ENCODE data around the gene EFEMP1.
A peak's percentile ranks its signal among the peaks of the same experiment; 100 is the strongest.

The EFEMP1 gene

GRCh38 chr2:55962915-55963314, 39.3 kb upstream of the EFEMP1 start:
- CTCF ChIA-PET: interaction anchor here (1.0 to 3.8 kb wide), 5 partner anchors 14 to 245 kb away, joined by 3 to 14 read pairs (median 6); no protein-coding TSS in a partner anchor
- DNase-seq: no peak
- no CpG with 5 or more reads among the region's 3 CpGs for WGBS (ENCODE audit: insufficient coverage)
- H3K4me1 ChIP-seq (ENCODE audit: control extremely low read depth in 1 of 4, control insufficient read depth in 4 of 4, insufficient read depth in 4 of 4, low read length in 3 of 4): peaks cover 0 to 6% (median 2%) of the 10 kb centered on the region in 4 experiments
- H3K9me3 ChIP-seq (ENCODE audit: control extremely low read depth in 1 of 5, control insufficient read depth in 4 of 5, insufficient read depth in 2 of 5, low read depth in 1 of 5, low read length in 4 of 5): no peaks in the 10 kb centered on the region
- no peaks in the 10 kb centered on the region for H3K36me3 ChIP-seq (ENCODE audit: control insufficient read depth in 4 of 4, insufficient read depth in 4 of 4, low read length in 3 of 4)
- no peak overlapping the region for H3K27ac ChIP-seq (ENCODE audit: insufficient read depth in 1 of 2, low read depth in 1 of 2, low read length in 2 of 2, poor library complexity in 1 of 2, severe bottlenecking in 2 of 2)
- H3K4me3 ChIP-seq (ENCODE audit: control insufficient read depth in 1 of 7, extremely low read depth in 1 of 7, insufficient read depth in 4 of 7, low read depth in 2 of 7, low read length in 6 of 7): no peak overlapping the region
- POLR2A ChIA-PET: interaction anchor here (0.6 kb wide), 1 partner anchor 33 kb away, joined by 3 read pairs; no protein-coding TSS in a partner anchor
- H3K27me3 ChIP-seq (replicated peaks in 2 of 5; ENCODE audit: control insufficient read depth in 4 of 5, insufficient read depth in 5 of 5, low read length in 4 of 5): peaks cover 0 to 7% (median 0%) of the 10 kb centered on the region in 5 experiments

- ChIA-PET CTCF (interaction anchor here (1.0 to 3.8 kb wide), 7 partner anchors 10 to 246 kb away, joined by 3 to 14 read pairs (median 5); no protein-coding TSS in a partner anchor), POLR2A (no interaction called here)
- Histone ChIP-seq H3K27me3 (replicated peaks in 2 of 5; ENCODE audit: control insufficient read depth in 4 of 5, insufficient read depth in 5 of 5, low read length in 4 of 5) (peaks cover 0 to 5% (median 0%) of the 10 kb centered on the region in 5 experiments), H3K4me3 (ENCODE audit: control insufficient read depth in 1 of 7, extremely low read depth in 1 of 7, insufficient read depth in 4 of 7, low read depth in 2 of 7, low read length in 6 of 7) (no peak overlapping the region), H3K4me1 (ENCODE audit: control extremely low read depth in 1 of 4, control insufficient read depth in 4 of 4, insufficient read depth in 4 of 4, low read length in 3 of 4) (peaks cover 0 to 5% (median 2%) of the 10 kb centered on the region in 4 experiments), H3K27ac (ENCODE audit: insufficient read depth in 1 of 2, low read depth in 1 of 2, low read length in 2 of 2, poor library complexity in 1 of 2, severe bottlenecking in 2 of 2) (no peak overlapping the region), H3K9me3 (ENCODE audit: control extremely low read depth in 1 of 5, control insufficient read depth in 4 of 5, insufficient read depth in 2 of 5, low read depth in 1 of 5, low read length in 4 of 5) (no peaks in the 10 kb centered on the region), H3K36me3 (ENCODE audit: control insufficient read depth in 4 of 4, insufficient read depth in 4 of 4, low read length in 3 of 4) (no peaks in the 10 kb centered on the region)
- 100% methylated on average over 1 of the region's 3 CpGs for WGBS (ENCODE audit: insufficient coverage)
- DNase-seq: peak; percentile 22 to 58 (median 55)
These were observed 37.8 kb upstream of the EFEMP1 start for GRCh38 chr2:55961318-55961911.

- no peak for DNase-seq
- Histone ChIP-seq H3K27me3 (replicated peaks in 2 of 5; ENCODE audit: control insufficient read depth in 4 of 5, insufficient read depth in 5 of 5, low read length in 4 of 5) (no peaks in the 10 kb centered on the region), H3K9me3 (ENCODE audit: control extremely low read depth in 1 of 5, control insufficient read depth in 4 of 5, insufficient read depth in 2 of 5, low read depth in 1 of 5, low read length in 4 of 5) (no peaks in the 10 kb centered on the region), H3K36me3 (ENCODE audit: control insufficient read depth in 4 of 4, insufficient read depth in 4 of 4, low read length in 3 of 4) (no peaks in the 10 kb centered on the region), H3K4me1 (ENCODE audit: control extremely low read depth in 1 of 4, control insufficient read depth in 4 of 4, insufficient read depth in 4 of 4, low read length in 3 of 4) (no peaks in the 10 kb centered on the region), H3K27ac (ENCODE audit: insufficient read depth in 1 of 2, low read depth in 1 of 2, low read length in 2 of 2, poor library complexity in 1 of 2, severe bottlenecking in 2 of 2) (no peak overlapping the region), H3K4me3 (ENCODE audit: control insufficient read depth in 1 of 7, extremely low read depth in 1 of 7, insufficient read depth in 4 of 7, low read depth in 2 of 7, low read length in 6 of 7) (no peak overlapping the region)
- WGBS (ENCODE audit: insufficient coverage): 0% methylated on average over 1 of the region's 1 CpG
- CTCF ChIA-PET: interaction anchor here (1.3 kb wide), 1 partner anchor 10 kb away, joined by 4 read pairs; no protein-coding TSS in a partner anchor
- POLR2A ChIA-PET: no interaction called here
These were observed 35.2 kb upstream of the EFEMP1 start for GRCh38 chr2:55958756-55959155.

GRCh38 chr2:55957142-55957541, 33.6 kb upstream of the EFEMP1 start:
- Histone ChIP-seq H3K4me1 (ENCODE audit: control extremely low read depth in 1 of 4, control insufficient read depth in 4 of 4, insufficient read depth in 4 of 4, low read length in 3 of 4) (no peaks in the 10 kb centered on the region), H3K27me3 (replicated peaks in 2 of 5; ENCODE audit: control insufficient read depth in 4 of 5, insufficient read depth in 5 of 5, low read length in 4 of 5) (no peaks in the 10 kb centered on the region), H3K27ac (ENCODE audit: insufficient read depth in 1 of 2, low read depth in 1 of 2, low read length in 2 of 2, poor library complexity in 1 of 2, severe bottlenecking in 2 of 2) (no peak overlapping the region), H3K36me3 (ENCODE audit: control insufficient read depth in 4 of 4, insufficient read depth in 4 of 4, low read length in 3 of 4) (no peaks in the 10 kb centered on the region), H3K9me3 (ENCODE audit: control extremely low read depth in 1 of 5, control insufficient read depth in 4 of 5, insufficient read depth in 2 of 5, low read depth in 1 of 5, low read length in 4 of 5) (no peaks in the 10 kb centered on the region), H3K4me3 (ENCODE audit: control insufficient read depth in 1 of 7, extremely low read depth in 1 of 7, insufficient read depth in 4 of 7, low read depth in 2 of 7, low read length in 6 of 7) (no peak overlapping the region)
- no peak for DNase-seq
- POLR2A ChIA-PET: no interaction called here
- no CpG with 5 or more reads among the region's 3 CpGs for WGBS (ENCODE audit: insufficient coverage)
- CTCF ChIA-PET: no interaction called here

- H3K27ac ChIP-seq (ENCODE audit: insufficient read depth in 1 of 2, low read depth in 1 of 2, low read length in 2 of 2, poor library complexity in 1 of 2, severe bottlenecking in 2 of 2): no peak overlapping the region
- no peak overlapping the region for H3K4me3 ChIP-seq (ENCODE audit: control insufficient read depth in 1 of 7, extremely low read depth in 1 of 7, insufficient read depth in 4 of 7, low read depth in 2 of 7, low read length in 6 of 7)
- no peaks in the 10 kb centered on the region for H3K4me1 ChIP-seq (ENCODE audit: control extremely low read depth in 1 of 4, control insufficient read depth in 4 of 4, insufficient read depth in 4 of 4, low read length in 3 of 4)
- POLR2A ChIA-PET: no interaction called here
- DNase-seq: no peak
- WGBS (ENCODE audit: insufficient coverage): no CpG with 5 or more reads among the region's 4 CpGs
- no peaks in the 10 kb centered on the region for H3K9me3 ChIP-seq (ENCODE audit: control extremely low read depth in 1 of 5, control insufficient read depth in 4 of 5, insufficient read depth in 2 of 5, low read depth in 1 of 5, low read length in 4 of 5)
- CTCF ChIA-PET: no interaction called here
- H3K36me3 ChIP-seq (ENCODE audit: control insufficient read depth in 4 of 4, insufficient read depth in 4 of 4, low read length in 3 of 4): no peaks in the 10 kb centered on the region
- peaks cover 0 to 2% (median 0%) of the 10 kb centered on the region in 5 experiments for H3K27me3 ChIP-seq (replicated peaks in 2 of 5; ENCODE audit: control insufficient read depth in 4 of 5, insufficient read depth in 5 of 5, low read length in 4 of 5)
These were observed 30.9 kb upstream of the EFEMP1 start for GRCh38 chr2:55954306-55955035.

- Histone ChIP-seq H3K36me3 (ENCODE audit: control insufficient read depth in 4 of 4, insufficient read depth in 4 of 4, low read length in 3 of 4) (no peaks in the 10 kb centered on the region), H3K27ac (ENCODE audit: insufficient read depth in 1 of 2, low read depth in 1 of 2, low read length in 2 of 2, poor library complexity in 1 of 2, severe bottlenecking in 2 of 2) (no peak overlapping the region), H3K4me1 (ENCODE audit: control extremely low read depth in 1 of 4, control insufficient read depth in 4 of 4, insufficient read depth in 4 of 4, low read length in 3 of 4) (no peaks in the 10 kb centered on the region), H3K4me3 (ENCODE audit: control insufficient read depth in 1 of 7, extremely low read depth in 1 of 7, insufficient read depth in 4 of 7, low read depth in 2 of 7, low read length in 6 of 7) (no peak overlapping the region), H3K27me3 (replicated peaks in 2 of 5; ENCODE audit: control insufficient read depth in 4 of 5, insufficient read depth in 5 of 5, low read length in 4 of 5) (peaks cover 0 to 2% (median 0%) of the 10 kb centered on the region in 5 experiments), H3K9me3 (ENCODE audit: control extremely low read depth in 1 of 5, control insufficient read depth in 4 of 5, insufficient read depth in 2 of 5, low read depth in 1 of 5, low read length in 4 of 5) (no peaks in the 10 kb centered on the region)
- ChIA-PET CTCF (no interaction called here), POLR2A (no interaction called here)
- WGBS (ENCODE audit: insufficient coverage): 38% methylated on average over 1 of the region's 4 CpGs
- no peak for DNase-seq
These were observed 28.8 kb upstream of the EFEMP1 start for GRCh38 chr2:55952415-55952814.

- no peaks in the 10 kb centered on the region for H3K36me3 ChIP-seq (ENCODE audit: control insufficient read depth in 4 of 4, insufficient read depth in 4 of 4, low read length in 3 of 4)
- H3K4me1 ChIP-seq (ENCODE audit: control extremely low read depth in 1 of 4, control insufficient read depth in 4 of 4, insufficient read depth in 4 of 4, low read length in 3 of 4): no peaks in the 10 kb centered on the region
- no peaks in the 10 kb centered on the region for H3K9me3 ChIP-seq (ENCODE audit: control extremely low read depth in 1 of 5, control insufficient read depth in 4 of 5, insufficient read depth in 2 of 5, low read depth in 1 of 5, low read length in 4 of 5)
- DNase-seq: no peak
- POLR2A ChIA-PET: no interaction called here
- no peak overlapping the region for H3K27ac ChIP-seq (ENCODE audit: insufficient read depth in 1 of 2, low read depth in 1 of 2, low read length in 2 of 2, poor library complexity in 1 of 2, severe bottlenecking in 2 of 2)
- H3K4me3 ChIP-seq (ENCODE audit: control insufficient read depth in 1 of 7, extremely low read depth in 1 of 7, insufficient read depth in 4 of 7, low read depth in 2 of 7, low read length in 6 of 7): no peak overlapping the region
- CTCF ChIA-PET: interaction anchor here (1.6 kb wide), 1 partner anchor 10 kb away, joined by 3 read pairs; no protein-coding TSS in a partner anchor
- WGBS (ENCODE audit: insufficient coverage): 100% methylated on average over 3 of the region's 5 CpGs
- H3K27me3 ChIP-seq (replicated peaks in 2 of 5; ENCODE audit: control insufficient read depth in 4 of 5, insufficient read depth in 5 of 5, low read length in 4 of 5): peaks cover 0 to 2% (median 0%) of the 10 kb centered on the region in 5 experiments
These were observed 28.0 kb upstream of the EFEMP1 start for GRCh38 chr2:55951533-55951932.
